Activated CD4-positive, alpha-beta T cell treated with anti-CD3 and anti-CD28 coated beads for 4 hours (primary cell): ENCODE data around the gene PSMB7.

Experiments
- DNase-seq, 2 donors: peaks; one replicate each; pipeline ENCODE4 v3.0.0-alpha.2; 2020

The PSMB7 gene

DNA sequence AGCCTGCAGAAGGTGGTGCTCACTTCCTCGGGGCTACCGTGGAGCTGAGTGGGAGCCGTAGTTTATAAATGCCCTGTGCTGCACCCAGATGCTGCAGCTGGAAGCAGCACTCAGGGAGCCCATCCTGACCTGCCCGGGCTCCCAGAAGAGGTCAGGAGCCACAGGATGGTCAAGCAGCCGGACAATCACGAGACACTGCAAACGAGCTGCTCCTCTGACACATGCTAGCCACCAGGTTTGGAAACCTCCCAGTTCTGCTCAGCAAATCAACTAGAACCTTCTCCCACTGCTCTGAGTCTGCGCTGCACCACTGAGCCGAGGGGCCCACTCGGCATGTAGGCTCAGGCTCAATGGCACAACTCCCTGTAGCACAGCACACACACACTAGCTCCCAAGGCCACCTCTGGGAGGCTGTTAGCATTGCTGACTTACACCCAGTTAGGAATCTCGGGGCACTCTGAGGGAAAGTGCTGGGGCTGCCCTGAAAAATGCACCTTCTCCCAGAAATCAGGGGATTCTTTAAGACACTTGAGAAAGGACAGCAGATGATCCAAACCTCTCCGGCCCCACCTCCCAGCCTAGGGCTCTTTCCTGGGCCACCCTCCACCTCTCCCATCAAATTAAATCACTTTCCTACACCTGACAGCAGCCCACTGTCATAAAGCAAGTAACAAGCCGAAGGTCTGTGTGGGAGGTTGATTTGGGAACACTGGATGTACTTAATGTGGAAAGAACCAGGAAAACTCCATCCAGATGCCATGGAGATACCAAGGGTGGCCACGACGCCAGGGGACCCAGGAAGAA lies 59.1 kb downstream of the PSMB7 start:
- DNase-seq = no peak

DNA sequence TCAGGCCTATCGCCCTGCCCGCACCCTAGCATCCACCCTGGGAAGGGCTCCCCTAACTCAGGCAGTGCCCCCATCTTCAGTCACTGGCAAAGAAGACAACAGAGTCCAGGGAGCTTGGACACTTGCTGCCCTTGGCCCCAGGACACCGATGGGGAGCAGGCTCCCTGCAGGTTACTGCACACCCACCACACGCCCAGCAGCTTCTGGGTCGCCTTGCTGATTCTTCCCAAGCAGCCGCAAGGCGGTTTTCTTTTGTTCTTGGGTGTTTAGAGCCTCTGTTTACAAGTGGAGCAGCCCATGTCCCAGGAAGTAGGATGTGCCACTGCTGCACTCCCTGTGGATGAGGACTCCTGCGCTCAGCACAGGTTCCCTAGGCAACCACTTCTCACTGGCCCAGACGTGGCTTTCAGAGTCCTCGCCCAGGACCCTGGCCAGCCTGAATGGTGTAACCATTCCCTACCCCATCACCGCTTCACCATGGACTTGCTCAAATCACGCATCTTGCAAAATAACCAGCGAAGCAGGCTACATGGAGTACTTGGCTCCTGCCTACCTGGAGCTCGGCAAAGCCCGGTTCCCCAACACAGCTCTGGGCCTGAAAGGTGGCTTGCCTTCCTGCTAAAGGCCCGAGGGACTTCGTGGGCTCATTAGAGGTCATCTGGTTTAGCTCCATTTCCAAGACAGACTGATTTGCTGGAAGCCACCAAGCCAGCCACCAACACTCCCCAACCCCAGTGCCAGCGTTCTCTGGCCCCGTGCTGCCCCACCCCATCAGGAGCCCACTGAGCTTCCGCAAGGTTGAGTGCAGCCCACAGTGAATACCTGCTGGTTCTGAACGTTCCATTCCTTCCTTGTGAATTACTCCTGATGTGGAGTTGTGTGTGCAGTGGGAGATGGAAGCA lies 60.0 kb downstream of the PSMB7 start:
- DNase-seq = no peak

DNA sequence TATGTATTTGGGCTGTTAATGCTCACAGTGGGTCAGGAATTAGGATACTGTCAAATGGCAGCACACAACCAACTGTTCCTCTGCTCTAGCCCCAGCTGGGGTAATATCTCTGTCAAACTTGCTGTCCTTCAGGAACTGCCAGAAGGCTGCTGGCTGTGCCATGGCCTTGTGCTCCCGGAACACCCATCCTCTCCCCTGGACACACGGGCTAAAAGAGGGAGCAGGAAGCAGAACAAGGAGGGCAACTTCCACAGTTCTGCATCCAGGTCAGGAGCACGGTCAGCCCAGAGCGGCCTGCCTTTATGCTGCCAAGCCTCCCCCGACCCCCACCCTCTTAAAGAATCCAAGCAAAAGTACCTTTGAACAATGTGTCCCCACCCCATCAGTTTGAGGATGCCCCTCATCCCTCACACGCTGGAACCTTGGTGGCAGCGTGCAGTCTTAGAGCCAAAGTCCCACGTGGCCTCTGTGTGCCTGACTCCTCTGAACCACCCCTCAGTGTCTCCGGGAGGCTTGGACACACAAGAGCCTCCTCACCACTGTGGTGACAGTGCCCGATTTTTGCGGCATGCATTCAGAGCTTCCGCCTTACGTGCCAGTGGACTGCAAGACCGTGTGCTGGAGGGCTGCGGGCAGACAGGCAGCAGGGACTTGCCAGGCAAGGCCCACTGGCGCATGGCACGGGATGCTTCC lies 60.8 kb downstream of the PSMB7 start:
- DNase-seq = no peak

DNA sequence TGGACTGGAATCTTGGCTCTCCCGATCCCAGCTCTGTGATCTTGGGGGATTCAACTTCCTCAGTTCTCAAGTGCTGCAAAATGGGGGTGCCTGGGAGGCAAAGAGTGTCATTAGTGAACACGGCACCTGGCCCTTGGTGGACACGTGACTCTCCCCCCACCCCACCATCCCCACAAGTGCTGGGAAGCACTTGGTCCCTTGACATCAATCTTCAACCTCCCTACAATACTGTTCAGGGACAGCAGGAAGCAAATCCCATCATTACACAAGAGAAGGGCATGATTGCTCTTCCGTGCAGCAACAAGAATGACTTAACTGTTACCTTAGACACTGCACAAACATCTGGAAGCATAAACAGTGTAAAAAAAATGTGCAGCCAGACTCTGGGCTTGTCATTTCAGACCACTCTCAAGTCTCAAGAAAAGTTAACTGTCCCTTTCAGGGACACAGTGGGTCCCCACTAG lies 61.4 kb downstream of the PSMB7 start:
- no peak for DNase-seq

DNA sequence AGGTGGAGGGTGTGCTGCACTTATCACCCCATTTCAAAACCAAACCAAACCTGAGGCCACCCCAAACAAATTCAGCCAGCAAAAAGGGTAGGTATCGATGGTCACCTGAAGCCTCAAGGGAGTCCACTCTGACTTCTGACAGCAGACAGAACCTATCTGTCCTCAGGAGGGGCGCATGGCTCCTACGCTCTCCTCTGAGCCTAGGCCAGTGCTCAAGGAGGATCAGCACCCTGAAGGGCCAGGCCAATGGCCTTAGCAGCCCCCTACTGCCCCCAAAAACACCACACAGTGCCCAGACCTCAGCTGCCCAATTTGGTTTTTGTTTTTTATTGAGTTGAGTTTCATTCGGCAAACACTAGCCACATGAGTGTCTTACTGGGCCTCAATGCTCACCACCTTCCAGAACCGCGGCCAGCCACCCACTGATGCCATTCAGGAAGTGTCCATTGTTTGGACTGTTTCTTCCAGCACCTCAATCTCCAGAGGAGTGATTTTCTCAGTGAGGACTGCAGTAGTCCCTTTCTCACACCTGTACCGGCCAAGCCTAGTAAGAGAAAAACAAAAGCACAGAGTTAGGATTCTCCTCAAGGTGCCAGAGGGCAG lies 62.0 kb downstream of the PSMB7 start:
- DNase-seq = no peak

DNA sequence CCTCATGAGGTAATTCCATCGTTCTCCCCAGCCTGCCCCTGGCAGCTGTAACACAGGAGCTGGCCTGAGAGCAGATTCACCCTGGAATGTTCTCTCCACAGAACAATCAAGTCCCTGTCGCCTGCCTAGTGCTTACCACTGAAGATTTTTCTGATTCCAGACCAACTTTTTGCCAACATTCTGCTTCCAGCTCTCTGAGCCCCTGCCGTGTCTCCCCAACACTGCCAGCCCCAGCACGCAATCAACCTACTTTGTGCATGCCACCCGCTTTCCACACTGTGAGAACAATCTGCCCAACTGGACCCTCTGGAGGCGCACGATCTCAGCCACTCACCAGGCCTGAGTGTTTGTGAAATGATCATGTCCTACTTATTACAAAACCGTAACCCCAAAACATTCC lies 62.6 kb downstream of the PSMB7 start:
- no peak for DNase-seq

DNA sequence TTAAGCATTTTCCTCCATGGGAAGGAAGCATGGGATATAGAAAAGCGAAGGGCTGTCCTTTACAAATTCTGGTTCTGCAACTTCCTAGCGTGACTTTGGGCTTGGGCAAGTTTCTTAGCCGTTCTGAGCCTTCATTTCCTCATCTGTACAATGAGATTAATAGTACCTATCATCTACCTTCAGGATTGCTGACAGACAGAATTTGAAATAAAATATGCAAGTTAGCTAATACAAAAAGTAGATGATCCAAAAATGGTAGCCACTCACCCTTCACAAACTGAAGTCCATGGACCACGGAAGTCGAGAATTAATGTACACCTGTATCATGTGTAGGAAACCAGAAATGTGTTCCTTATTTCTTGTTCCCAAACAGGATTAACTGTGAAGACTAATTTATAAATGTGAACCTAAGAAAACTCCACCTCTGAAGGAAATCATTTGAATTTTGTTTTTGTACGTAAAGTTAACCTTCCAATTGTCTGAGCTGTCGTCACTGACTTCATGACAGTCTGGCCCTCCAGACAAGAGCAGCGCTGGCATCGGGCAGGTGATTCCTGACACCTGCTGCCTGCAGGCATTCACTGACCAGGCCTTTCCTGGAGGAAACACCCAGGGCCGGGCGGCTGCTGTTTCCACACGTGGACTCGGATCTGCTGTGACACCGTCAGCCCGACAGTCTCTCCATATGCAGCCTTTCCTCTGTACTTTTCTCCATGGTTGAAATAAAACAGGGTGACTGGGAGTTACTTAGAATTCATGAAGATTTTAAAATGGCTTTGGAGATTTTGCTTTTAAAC lies 63.4 kb downstream of the PSMB7 start:
- DNase-seq = no peak

DNA sequence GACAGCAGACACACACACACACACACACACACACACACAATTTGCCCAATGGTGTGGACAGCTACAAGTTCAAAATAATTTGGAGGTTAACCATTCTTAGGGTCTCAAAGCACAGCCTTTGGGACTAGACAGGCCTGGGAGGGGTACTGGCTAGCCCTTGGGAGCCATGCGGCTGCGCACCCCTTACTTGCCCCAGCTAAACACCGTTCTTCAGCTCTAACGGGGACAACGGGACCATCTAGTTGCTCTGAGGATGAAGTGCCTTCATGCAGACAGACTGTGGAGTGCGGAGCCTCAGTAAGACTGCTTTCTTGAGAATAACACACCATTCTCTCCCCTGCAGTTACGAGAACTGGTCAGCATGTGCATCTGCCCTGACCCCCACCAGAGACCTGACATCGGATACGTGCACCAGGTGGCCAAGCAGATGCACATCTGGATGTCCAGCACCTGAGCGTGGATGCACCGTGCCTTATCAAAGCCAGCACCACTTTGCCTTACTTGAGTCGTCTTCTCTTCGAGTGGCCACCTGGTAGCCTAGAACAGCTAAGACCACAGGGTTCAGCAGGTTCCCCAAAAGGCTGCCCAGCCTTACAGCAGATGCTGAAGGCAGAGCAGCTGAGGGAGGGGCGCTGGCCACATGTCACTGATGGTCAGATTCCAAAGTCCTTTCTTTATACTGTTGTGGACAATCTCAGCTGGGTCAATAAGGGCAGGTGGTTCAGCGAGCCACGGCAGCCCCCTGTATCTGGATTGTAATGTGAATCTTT lies 64.6 kb downstream of the PSMB7 start:
- no peak for DNase-seq

DNA sequence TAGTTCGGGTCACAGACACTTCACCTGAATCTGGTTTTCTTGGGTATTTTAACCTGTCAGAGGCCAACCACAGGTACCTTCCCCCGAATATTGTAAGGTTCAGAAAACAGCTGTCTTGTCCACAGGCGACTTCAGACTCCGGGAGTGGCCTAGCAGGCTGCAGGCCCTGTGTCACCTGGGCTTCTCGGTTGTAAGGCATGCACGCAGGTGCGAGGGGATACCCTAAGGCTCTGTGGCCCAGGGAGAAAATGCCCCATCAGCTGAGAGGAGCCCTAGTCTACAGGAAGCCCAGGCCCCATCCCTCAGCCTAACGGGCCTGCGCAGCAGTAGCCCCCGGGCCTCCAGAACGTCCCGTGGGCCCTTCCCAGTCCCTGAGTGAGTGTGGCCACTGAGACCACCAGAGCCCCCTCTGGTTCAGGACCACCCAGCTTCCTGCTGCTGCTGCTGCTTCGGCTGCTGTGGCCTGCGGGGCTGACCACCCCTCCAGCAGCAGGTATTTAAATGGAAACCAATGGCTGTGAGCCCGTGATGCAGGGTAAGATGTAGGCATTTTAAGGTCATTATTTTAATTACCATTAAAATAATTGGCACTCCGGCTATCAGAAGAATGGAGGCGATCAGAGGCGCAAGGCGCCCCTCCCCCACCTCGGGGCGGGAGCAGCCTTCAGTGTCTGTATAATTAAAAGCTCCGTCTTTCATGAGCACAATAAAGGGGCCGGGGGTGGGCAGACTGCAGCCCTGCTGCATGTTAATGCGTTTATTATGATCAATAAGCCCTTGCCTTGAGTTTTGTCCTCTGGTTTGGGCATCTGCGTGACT lies 65.4 kb downstream of the PSMB7 start:
- DNase-seq = no peak

DNA sequence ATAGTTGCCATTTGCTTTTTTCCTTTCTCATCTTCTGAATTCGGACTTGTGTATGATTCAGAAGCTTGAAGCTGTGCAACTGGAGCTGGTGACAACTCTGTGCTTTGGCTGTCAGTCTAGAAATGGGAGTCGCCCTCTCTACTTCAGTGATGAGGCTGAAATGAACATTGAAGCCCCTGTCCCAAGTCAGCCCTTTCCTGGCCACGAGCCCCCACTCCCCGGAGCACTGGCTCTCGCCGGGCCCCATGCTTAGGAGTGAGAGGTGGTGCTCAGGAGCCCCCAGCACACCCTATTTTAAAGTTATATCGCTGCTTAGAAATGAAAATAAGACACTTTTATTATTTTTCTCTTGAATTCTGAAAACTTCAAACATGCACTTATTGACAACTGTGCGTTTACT lies 66.0 kb downstream of the PSMB7 start:
- DNase-seq = no peak

DNA sequence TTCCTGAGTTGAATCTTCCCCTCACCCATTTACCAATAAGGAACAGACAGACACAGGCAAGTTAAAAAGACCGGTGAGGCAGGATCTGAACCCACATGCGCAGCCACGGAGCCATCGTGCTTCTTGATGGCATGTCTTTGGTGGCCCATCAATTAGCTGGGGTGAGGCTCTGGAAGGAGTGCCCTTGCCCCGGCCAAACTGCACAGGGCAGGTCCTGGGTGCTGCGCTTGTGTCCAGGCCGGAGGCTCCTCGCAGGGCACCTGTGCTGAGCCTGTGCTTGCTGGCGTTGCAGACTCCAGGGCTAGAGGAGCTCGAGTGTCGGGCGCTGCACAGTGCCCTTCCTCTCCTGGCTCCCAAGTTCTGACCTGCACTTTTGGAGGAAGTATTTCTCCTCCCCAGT lies 66.4 kb downstream of the PSMB7 start:
- DNase-seq = no peak

DNA sequence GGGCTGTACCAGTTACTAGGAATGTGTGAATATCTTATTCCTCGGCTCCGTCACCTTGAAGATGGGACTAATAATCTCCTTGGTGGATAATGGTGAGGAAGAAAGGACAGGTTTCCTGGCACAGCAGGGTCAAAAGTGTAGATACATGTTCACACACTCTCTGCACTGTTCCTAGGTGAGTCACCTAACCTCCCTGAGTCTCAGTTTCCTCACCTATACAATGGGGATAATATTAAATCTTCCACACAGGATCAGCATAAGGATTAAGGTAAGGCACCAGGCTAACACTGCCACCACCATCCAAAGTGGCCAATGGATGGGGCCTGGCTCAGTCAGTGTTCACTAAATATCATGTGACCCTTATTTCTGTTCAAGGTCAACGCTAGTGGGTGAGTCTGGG lies 66.9 kb downstream of the PSMB7 start:
- DNase-seq = no peak

DNA sequence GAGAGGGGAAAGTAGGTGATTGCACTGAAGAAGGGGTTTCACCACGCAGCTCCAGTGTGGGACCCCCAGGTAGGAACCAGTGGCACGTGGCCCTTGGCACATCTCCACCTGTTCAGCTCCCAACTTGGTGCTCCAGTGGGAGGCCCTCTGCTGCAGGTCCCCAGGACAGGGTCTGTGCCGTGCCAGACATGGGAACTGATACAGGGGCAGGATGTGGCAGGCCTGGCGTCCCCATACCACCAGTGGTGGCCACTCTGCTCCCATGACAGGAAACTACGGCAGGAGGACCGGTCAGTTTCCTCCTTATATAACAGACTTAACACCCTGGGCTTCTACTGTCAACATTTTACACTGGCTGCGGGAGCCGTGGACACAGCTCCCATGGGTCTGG lies 67.3 kb downstream of the PSMB7 start:
- DNase-seq = no peak

DNA sequence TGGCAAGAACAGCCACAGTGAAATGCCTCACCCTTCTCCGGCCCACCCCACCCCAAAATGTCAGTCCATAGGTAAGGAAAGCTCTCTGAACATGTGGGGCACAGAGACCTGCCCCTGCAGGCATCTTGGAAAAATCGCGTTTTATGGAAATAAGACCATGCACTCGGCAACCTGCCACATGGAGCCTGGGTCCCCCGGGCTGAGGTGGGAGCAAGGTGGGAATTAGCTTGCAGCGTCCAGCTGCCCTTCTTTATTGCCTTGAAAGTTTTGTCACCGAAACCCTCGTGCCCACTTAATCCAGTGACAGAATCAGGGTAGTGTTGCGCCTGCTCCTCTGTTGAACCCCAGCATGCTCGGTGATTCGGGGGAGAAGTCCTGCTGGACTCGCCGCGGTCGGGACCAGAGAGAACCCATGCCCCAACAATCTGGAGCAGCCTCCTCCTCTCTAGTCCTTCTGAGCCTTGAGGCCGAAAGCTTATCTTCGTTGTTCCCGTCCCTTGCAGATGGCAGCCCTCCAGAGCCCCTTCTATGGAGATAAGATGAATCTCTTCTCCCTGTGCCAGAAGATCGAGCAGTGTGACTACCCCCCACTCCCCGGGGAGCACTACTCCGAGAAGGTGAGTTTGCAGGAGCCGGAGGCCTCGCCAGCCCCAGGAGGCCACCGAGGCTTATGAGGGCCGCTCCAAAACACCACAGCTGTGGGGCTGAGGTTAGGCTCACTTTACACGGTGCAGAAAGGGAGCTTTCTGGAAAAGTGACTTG lies 67.9 kb downstream of the PSMB7 start:
- no peak for DNase-seq

DNA sequence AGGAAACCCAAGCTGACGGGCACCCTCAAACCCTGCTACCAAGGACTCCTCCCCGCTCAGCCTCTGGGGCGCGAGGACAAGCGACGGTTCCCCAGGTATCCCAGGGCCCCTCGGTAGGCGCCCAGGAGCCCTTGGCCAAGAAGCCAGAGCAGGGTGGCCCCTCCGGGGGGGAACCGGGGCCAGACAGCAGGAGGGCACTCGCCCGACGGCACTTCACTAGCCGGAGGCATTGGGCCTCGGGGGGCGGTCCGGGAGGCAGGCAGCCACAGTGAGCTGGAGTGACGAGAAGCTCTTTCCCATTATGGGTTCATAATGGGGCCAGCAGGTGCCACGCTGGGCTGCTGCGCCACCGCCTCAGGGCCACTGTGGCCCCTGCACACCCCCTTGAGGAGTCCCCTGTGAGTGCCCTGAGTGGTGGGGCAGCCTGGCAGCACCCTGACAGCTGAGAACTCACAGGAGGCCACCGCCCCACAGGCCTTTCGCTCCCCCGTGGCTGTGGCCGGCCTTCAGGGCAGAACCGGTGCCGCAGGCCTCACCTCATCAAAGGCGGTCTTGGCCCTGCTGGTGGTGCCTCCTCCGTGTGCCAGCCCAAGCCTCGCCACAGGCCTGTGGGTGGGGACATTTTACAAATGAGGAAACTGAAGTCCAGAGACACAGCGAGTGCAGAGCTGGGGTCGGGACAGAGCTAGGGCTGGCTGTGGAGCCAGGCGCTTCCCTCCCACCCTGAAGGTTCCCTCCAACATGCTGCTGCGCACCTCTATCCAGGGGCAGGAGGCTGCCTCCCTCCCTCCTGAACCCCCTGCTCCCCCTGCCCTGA lies 68.7 kb downstream of the PSMB7 start:
- no peak for DNase-seq

DNA sequence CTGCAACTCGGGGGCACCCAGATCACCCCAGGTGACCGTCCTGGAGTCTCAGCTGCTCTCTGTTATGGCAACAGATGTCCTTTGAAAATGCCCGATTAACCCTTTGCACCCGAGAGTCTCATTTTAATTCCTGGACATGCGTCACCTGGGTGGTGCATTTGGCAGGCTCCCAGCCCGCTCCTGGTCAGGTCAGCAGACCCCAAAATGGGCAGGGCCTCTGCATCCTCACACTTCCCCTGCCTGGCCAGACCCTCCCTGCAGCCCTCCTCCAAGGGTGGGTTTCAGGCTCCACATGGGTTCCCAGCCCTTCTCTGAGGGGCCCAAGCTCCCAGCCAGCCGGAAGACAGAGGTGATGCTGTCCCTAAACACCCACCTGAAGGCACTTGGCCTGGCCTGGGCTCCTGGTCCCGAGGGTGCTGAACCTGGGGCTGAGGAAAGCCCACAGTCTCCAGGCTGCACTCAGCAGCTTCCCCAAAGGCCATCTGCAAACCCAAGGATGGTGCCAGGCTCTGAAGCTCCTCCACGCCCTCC lies 69.4 kb downstream of the PSMB7 start:
- DNase-seq = no peak

DNA sequence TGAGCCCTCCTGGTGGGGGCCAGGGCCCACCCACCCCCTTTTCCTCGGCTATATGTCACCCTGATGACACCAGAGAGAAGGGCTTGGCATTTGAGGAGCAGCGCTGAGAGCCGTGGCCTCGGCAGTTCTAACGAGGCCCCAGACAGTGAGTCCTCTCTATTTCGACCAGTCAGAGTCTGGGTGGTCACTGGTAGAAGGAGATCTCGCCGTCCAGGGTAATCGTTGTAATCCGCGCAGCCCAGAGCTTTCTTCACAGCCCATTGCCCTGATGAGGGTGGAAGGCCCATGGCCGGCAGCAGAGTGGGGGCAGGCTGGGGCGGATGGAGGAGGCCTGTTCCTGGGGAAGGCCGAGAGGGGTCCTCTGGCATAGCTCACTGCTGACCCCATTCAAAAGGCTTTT lies 70.2 kb downstream of the PSMB7 start:
- no peak for DNase-seq

DNA sequence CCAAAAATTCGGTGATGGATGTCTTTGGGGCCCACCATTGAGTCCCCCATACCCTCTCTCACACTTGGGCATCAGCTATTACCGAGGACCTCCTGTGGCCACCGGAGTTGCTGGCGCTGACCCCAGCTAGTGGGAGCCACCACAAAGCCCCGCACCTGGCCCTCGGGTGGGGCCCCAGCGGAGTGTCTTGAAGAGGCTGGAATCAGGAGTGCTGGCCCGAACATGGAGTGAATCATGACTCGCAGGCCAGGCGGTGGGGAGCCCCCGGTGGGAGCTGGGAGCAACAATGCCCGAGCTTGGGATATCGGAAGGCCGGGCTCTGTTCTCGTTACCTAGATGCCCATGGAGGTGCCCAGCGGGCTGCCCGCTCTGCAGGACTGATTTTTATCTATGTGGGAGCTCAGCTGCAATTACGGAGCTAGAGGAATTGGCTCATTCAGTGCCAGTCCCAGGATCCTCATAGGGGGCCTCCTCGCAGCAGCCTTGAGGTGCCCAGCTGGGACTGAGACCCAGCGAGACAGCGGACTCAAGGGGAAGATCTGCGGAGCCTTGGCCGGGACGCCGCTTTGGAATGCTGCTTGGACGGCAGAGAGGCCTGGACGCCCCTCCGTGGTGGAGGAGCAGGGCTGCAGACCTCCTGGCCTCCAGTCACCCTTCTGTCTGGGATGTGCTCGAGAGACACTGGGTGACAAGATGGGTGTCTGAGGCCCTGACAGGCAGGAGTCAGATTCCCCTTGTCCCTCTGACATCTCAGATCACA lies 70.8 kb downstream of the PSMB7 start:
- DNase-seq = no peak
